ENCODE measurements around the gene PSIP1. TPM values are rescaled to one million over a fixed set of nuclear protein-coding genes. Genes with fewer than 3 reads are reported as not detected.
A peak's percentile ranks its signal among the peaks of the same experiment; 100 is the strongest.

PSIP1 gene
- total RNA-seq, 2 experiments from 2014 or later: 109 to 122 TPM

DNA sequence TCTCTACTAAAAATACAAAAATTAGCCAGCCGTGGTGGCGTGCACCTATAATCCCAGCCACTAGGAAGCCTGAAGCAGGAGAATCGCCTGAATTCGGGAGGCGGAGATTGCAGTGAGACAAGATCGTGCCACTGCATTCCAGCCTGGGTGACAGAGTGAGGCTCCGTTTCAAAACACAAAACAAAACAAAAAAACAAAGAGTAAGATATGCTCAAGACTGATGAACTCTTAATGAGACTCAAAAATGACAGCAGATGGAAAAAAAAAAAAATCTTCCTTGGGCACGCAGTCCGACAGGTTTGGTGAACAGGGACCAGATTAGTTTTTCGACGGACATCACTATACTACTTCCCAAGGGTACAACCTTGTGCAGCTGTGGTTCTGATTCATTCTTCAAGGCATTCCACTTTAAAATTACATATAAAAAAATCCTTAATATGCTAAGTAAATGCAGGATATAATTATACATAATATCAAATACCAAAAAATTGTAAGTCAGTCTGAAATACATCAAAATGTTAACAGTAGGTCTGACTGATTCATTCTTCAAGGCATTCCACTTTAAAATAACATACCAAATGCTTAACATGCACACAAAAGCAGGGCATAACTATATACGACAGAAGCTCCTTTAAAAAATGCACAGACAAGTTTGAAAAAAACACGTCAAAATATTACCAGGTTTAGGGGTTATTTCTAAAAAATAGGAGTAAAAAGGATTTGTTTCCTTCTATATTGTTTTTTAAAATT, 12.3 kb downstream of the PSIP1 start:
- H3K9me3 Mint-ChIP-seq: peaks cover 1% of the 10 kb centered on the region
- POLR2A ChIA-PET: interaction anchor here (1.4 to 5.5 kb wide), 3 partner anchors 8 to 13 kb away, joined by 3 to 55 read pairs (median 4); partner anchors contain the start of gene PSIP1

DNA sequence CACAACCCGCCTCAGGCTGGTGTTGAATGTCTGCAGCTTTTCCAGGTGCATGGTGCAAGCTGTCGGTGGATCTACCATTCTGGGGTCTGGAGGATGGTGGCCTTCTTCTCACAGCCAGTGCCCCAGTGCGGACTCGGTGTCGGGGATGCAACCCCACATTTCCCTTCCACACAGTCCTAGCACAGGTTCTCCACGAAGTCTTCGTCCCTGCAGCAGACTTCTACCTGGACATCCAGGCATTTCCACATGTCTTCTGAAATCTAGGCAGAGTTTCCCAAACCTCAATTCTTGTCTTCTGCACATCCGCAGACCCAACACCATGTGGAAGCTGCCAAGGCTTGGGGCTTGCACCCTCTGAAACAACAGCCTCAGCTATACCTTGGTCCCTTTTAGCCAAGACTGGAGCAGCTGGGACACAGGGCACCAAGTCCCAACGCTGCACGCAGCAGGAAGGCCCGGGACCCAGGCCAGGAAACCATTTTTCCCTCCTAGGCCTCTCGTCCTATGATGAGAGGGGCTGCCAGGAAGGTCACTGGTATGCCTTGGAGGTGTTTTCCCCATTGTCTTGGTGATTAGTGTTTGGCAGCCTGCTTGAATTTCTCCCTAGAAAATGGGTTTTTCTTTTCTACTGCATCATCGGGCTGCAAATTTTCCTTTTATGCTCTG, 18.2 kb downstream of the PSIP1 start:
- Mint-ChIP-seq H3K36me3 (ENCODE audit: low read depth) (peaks cover 63% of the 10 kb centered on the region), H3K4me1 (peaks cover 6% of the 10 kb centered on the region), H3K4me3 (no peak overlapping the region), H3K9me3 (peaks cover 10% of the 10 kb centered on the region), H3K27ac (no peak overlapping the region), H3K27me3 (no peaks in the 10 kb centered on the region)
- DNase-seq: no peak
- ChIA-PET CTCF (no interaction called here), POLR2A (no interaction called here)

More for the DNA sequence above, 12.3 kb downstream of the PSIP1 start:
- Mint-ChIP-seq H3K36me3 (ENCODE audit: low read depth) (peaks cover 63% of the 10 kb centered on the region), H3K27me3 (no peaks in the 10 kb centered on the region), H3K4me3 (no peak overlapping the region), H3K4me1 (peaks cover 35% of the 10 kb centered on the region), H3K27ac (no peak overlapping the region)
- no peak for DNase-seq
- CTCF ChIA-PET: interaction anchor here (0.9 to 1.2 kb wide), 3 partner anchors 13 to 35 kb away, joined by 3 to 4 read pairs (median 3); partner anchors contain the start of gene PSIP1

DNA sequence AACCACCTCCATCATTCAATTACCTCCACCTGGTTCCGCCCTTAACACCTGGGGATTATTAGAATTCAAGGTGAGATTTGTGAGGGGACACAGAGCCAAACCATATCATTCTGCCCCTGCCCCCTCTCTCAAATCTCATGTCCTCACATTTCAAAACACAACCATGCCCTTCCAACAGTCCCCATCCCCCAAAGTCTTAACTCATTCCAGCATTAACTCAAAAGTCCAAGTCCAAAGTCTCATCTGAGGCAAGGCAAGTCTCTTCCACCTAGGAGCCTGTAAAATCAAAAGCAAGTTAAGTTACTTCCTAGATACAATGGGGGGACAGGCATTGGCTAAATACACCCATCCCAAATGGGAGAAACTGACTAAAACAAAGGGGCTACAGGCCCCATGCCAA, 18.8 kb downstream of the PSIP1 start:
- Mint-ChIP-seq H3K4me3 (no peak overlapping the region), H3K4me1 (peaks cover 9% of the 10 kb centered on the region), H3K27me3 (no peaks in the 10 kb centered on the region), H3K36me3 (ENCODE audit: low read depth) (peaks cover 63% of the 10 kb centered on the region), H3K27ac (peak overlapping the region; percentile 19), H3K9me3 (peaks cover 10% of the 10 kb centered on the region)
- no peak for DNase-seq
- POLR2A ChIA-PET: no interaction called here
- CTCF ChIA-PET: no interaction called here

DNA sequence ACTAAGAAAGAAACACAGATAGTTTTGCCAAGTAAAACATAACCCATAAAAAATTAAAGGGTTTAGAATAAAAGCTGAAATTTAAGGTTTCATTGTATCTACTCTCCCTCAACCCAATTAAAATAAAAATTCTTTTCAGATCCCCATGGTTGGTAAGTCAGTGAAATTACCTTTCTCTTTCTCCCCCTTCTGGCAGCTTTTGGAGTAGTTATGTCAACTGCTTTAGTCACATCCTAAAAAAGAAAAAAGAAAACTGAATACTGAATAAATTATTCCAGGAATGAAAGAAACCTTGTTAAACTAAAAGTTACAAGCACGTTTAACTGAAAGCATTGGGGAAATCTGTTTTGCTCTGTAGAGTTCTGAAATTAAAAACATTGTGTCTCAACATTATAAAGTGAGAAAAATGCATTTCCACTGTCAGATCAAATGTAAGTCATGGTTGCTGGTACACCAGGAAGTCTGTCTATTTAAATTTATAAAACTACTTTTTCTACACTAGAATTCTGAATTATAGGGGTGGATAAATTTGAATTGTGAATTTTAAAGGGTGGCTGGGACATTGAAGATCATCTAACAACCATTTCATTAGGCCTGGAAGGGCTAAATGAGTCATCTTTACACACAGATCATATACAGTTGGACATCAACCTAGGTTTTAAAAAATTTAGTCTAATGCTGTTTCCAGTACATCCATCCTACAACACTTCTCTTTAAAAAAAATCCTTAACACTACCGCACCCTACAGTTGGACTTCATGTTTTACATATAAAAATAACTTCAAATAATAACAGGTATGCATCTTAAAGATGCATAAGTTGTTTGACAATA, 24.7 kb downstream of the PSIP1 start:
- no peak overlapping the region for H3K4me3 Mint-ChIP-seq
- DNase-seq: no peak
- ChIA-PET POLR2A (no interaction called here), CTCF (interaction anchor here (0.8 to 1.1 kb wide), 2 partner anchors 102 to 281 kb away, joined by 3 read pairs; no protein-coding TSS in a partner anchor)
- peaks cover 57% of the 10 kb centered on the region for H3K36me3 Mint-ChIP-seq (ENCODE audit: low read depth)
- peaks cover 17% of the 10 kb centered on the region for H3K4me1 Mint-ChIP-seq
- no peaks in the 10 kb centered on the region for H3K9me3 Mint-ChIP-seq
- H3K27me3 Mint-ChIP-seq: no peaks in the 10 kb centered on the region
- peak overlapping the region; percentile 7 for H3K27ac Mint-ChIP-seq

DNA sequence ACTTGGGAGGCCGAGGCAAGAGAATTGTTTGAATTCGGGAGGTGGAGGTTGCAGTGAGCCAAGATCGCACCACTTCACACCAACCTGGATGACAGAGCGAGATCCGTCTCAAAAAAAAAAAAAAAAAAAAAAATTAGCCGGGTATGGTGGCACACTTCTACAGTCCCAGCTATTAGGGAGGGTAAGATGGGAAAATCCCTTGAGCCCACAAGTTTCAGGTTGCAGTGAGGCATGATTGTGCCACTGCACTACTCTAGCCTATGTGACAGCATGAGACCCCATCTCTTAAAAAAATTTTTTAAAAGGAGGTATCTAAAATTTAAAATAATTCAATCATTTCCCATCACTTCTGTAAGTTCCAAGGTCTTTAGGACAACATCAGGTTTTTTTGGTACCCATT, 26.0 kb downstream of the PSIP1 start:
- Mint-ChIP-seq H3K4me3 (no peak overlapping the region), H3K4me1 (peaks cover 17% of the 10 kb centered on the region), H3K27me3 (no peaks in the 10 kb centered on the region), H3K27ac (no peak overlapping the region), H3K9me3 (no peaks in the 10 kb centered on the region), H3K36me3 (ENCODE audit: low read depth) (peaks cover 53% of the 10 kb centered on the region)
- DNase-seq: no peak
- ChIA-PET CTCF (interaction anchor here (0.6 to 1.2 kb wide), 2 partner anchors 101 to 271 kb away, joined by 3 to 4 read pairs; no protein-coding TSS in a partner anchor), POLR2A (interaction anchor here (1.2 kb wide), 1 partner anchor 25 kb away, joined by 3 read pairs; no protein-coding TSS in a partner anchor)

DNA sequence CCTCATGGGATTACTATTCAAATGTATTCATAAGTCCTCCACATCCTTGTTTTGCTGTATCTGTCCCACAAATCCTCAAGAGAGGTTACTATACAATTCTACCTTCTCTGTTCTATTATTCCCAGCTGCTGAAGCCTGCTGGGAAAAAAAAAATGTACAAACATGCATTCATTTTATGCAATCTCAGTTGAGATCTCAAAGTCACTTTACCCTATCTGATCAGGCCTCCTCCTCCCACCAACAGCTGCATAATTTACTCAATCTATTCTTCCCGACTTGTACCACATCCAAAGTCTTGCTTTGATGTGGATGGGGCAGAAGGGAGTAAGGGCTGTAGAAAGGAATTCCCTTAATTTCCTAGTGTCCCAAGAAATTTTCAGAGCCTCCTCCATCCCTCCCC, 28.6 kb downstream of the PSIP1 start:
- no peaks in the 10 kb centered on the region for H3K27me3 Mint-ChIP-seq
- no peaks in the 10 kb centered on the region for H3K9me3 Mint-ChIP-seq
- peaks cover 46% of the 10 kb centered on the region for H3K36me3 Mint-ChIP-seq (ENCODE audit: low read depth)
- POLR2A ChIA-PET: no interaction called here
- CTCF ChIA-PET: interaction anchor here (0.6 kb wide), 1 partner anchor 274 kb away, joined by 4 read pairs; no protein-coding TSS in a partner anchor
- H3K27ac Mint-ChIP-seq: no peak overlapping the region
- DNase-seq: no peak
- peaks cover 13% of the 10 kb centered on the region for H3K4me1 Mint-ChIP-seq
- H3K4me3 Mint-ChIP-seq: no peak overlapping the region

DNA sequence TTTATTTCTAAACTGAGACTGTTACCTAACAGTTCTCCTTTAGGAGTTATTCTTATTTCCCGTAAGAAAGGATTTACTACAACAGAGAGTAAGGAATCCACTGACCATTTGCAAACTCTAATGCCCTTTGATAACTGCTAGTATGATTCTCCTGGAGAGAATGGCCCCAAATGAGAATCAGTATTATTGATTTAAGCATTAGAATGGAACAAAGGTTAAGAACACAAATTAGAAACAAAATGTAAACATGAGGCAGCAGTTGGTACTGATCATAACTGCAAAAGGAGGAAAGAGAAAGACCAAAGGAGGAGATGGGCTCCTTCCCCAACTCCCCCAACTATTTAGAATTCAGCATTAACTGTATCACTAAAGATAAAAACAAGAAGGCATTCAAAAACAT, 30.7 kb downstream of the PSIP1 start:
- DNase-seq: no peak
- CTCF ChIA-PET: no interaction called here
- no peaks in the 10 kb centered on the region for H3K27me3 Mint-ChIP-seq
- POLR2A ChIA-PET: no interaction called here
- H3K9me3 Mint-ChIP-seq: no peaks in the 10 kb centered on the region
- H3K36me3 Mint-ChIP-seq (ENCODE audit: low read depth): peaks cover 44% of the 10 kb centered on the region
- H3K4me1 Mint-ChIP-seq: peaks cover 8% of the 10 kb centered on the region
- H3K27ac Mint-ChIP-seq: no peak overlapping the region
- no peak overlapping the region for H3K4me3 Mint-ChIP-seq

DNA sequence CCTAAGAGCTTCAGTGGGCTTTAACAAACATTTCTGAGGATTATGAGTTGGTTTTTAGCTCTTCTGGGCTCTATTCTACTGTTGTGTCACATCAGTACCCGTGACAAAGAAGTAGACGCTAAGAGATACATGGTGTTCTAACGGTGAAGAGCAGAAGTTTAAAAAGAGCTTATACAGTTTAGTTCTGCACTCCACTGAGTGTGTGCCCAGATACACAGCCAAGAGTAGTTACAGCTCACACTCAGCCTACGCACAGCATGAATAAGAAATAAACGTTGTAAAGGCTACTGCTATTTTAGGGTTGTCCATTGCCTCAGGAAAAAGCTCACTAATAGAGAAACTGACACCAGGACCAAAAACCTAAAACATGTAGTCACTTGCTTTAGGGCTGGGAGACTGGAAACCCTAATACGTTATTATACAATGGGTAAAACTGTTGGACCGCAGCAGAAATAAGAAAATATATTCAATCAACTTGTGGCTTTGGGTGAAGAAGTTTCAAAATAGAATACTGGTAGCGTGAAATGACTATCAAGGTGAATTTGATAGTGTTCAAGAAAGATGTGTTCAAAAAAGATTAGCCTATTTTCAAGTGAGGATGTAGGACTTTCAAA, 34.7 kb downstream of the PSIP1 start:
- no peak for DNase-seq
- Mint-ChIP-seq H3K4me1 (peaks cover 10% of the 10 kb centered on the region), H3K27ac (no peak overlapping the region), H3K9me3 (no peaks in the 10 kb centered on the region), H3K36me3 (ENCODE audit: low read depth) (peaks cover 48% of the 10 kb centered on the region), H3K4me3 (no peak overlapping the region), H3K27me3 (no peaks in the 10 kb centered on the region)
- POLR2A ChIA-PET: interaction anchor here (0.6 to 3.2 kb wide), 4 partner anchors 12 to 307 kb away, joined by 3 to 12 read pairs (median 3); partner anchors contain the start of gene PSIP1
- CTCF ChIA-PET: no interaction called here

DNA sequence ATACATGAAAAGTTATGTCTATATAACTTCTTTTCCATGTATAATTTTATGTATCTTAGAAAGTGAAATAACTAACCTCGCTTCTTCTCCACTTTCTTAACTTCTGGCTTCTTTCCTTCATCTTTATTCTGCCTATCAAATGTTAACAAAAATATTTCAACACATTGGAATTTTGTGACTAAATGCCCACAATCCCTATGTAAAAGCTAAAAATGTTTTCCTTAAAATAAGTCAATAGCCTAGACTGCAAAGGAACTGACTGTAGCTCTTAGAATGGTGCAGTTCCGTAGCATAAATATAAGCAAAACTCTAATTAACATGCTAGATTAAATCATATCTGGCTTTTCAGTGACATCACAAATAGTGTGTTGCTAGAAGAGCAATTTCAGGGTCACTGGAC, 40.9 kb downstream of the PSIP1 start:
- POLR2A ChIA-PET: interaction anchor here (0.6 to 0.9 kb wide), 3 partner anchors 9 to 30 kb away, joined by 3 to 4 read pairs (median 3); no protein-coding TSS in a partner anchor
- DNase-seq: no peak
- H3K27me3 Mint-ChIP-seq: no peaks in the 10 kb centered on the region
- CTCF ChIA-PET: interaction anchor here (1.0 kb wide), 1 partner anchor 11 kb away, joined by 3 read pairs; no protein-coding TSS in a partner anchor
- peaks cover 13% of the 10 kb centered on the region for H3K4me1 Mint-ChIP-seq
- H3K36me3 Mint-ChIP-seq (ENCODE audit: low read depth): peaks cover 67% of the 10 kb centered on the region
- no peak overlapping the region for H3K4me3 Mint-ChIP-seq
- H3K9me3 Mint-ChIP-seq: no peaks in the 10 kb centered on the region
- H3K27ac Mint-ChIP-seq: no peak overlapping the region

DNA sequence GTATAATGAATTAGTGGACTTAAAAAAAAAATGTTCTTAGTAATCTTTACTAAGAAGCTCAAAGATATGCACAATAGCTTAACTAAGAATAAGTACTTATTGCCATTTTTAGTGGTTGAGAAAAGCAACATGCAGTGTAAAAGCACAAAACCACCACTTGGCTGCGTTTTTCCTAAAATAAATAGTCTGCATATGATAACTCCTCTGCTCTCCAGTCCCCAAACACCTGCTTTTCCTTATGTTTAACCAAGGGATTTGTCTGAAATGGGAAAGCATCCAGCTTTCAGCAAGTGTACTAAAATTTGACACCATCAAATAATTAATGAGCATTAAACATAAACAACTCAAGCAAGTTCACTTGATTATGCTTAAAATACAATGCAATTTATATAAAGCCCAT, 41.4 kb downstream of the PSIP1 start:
- Mint-ChIP-seq H3K9me3 (no peaks in the 10 kb centered on the region), H3K36me3 (ENCODE audit: low read depth) (peaks cover 71% of the 10 kb centered on the region), H3K4me1 (peaks cover 13% of the 10 kb centered on the region), H3K27me3 (no peaks in the 10 kb centered on the region), H3K4me3 (no peak overlapping the region), H3K27ac (no peak overlapping the region)
- POLR2A ChIA-PET: no interaction called here
- CTCF ChIA-PET: interaction anchor here (1.0 kb wide), 1 partner anchor 11 kb away, joined by 3 read pairs; no protein-coding TSS in a partner anchor
- DNase-seq: no peak

DNA sequence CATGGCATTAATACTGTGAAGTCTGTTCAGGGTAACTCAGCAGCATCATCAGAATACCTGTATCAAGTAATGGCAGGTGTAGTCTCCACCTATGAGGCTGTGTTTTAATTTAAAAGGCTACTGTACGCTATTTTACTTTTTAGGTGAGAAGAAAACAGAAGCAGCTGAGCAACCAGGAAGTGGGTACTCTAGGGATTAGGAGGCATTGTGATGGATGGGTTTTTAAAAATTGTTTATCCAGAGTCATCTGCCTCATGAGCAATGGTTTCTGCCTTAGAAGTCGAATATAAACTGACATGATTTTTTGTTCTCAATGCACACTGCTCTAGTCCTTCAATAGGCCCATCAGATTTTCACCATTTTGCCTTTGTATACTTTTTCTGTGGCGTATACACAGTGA, 42.6 kb downstream of the PSIP1 start:
- Mint-ChIP-seq H3K9me3 (no peaks in the 10 kb centered on the region), H3K4me1 (peaks cover 13% of the 10 kb centered on the region), H3K27me3 (no peaks in the 10 kb centered on the region), H3K27ac (no peak overlapping the region), H3K36me3 (ENCODE audit: low read depth) (peaks cover 73% of the 10 kb centered on the region), H3K4me3 (no peak overlapping the region)
- POLR2A ChIA-PET: interaction anchor here (1.0 kb wide), 1 partner anchor 42 kb away, joined by 4 read pairs; no protein-coding TSS in a partner anchor
- no peak for DNase-seq
- CTCF ChIA-PET: interaction anchor here (1.1 kb wide), 1 partner anchor 24 kb away, joined by 7 read pairs; no protein-coding TSS in a partner anchor

DNA sequence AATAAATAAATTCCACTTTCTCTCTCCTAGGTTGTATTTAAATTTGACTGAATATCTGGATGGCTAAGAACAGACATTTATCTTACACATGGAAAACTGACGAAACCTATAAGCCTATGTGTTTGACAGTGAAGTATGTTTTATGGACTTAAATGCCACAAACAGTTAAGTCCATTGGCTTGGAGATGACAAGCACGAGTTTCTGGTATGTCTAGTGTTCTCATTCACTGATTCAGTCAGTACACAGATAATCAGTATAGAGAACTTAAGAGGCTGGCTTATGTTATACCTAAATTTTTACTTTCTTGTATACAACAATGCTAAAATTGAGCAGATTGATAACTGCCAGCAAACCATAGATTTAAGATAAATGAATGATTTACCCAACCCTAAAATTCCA, 49.2 kb downstream of the PSIP1 start:
- POLR2A ChIA-PET: no interaction called here
- no peak overlapping the region for H3K4me3 Mint-ChIP-seq
- H3K9me3 Mint-ChIP-seq: no peaks in the 10 kb centered on the region
- H3K4me1 Mint-ChIP-seq: peaks cover 1% of the 10 kb centered on the region
- no peak for DNase-seq
- no peak overlapping the region for H3K27ac Mint-ChIP-seq
- CTCF ChIA-PET: no interaction called here
- H3K36me3 Mint-ChIP-seq (ENCODE audit: low read depth): peaks cover 62% of the 10 kb centered on the region
- no peaks in the 10 kb centered on the region for H3K27me3 Mint-ChIP-seq
